Measurements from ENCODE around the gene FUT6. TPM values are rescaled to one million over a fixed set of nuclear protein-coding genes. Genes with fewer than 3 reads are reported as not detected.

The FUT6 gene
- total RNA-seq, 2 donors from 2014 or later = not detected

DNA sequence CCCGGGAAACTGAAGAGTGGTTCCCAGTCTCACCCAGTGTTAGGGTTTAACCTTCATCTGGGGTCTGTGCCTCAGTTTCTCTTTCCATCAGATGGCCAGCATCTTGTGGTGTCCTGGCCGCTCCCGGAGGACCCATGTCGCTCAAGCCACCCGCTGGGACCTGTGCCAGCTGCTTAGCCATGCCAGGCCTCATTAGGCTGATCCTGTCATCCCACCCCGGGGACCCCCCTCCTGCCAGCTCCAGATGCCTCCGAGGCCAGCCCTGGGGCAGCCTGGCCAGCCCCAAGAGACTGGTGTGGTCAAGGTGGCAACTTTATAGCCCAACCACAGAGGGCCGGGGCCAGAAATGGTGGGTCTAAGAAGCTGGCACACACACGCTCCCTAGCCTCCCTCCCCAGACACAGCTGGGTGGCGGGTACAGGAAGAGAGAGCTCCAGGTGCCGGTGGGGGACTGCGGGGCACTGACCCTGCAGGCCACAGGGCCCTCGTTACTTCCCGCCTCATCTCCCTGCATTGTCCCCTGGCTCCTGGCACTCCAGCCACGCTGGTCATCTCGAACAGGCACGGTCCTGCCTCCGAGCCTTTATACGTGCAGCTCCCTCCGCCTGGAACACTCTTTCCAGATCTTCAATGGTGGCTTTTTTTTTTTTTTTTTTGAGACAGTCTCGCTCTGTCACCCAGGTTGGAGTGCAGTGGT is 31.2 kb downstream of the FUT6 start:
- ATAC-seq (replicated peaks) = no peak
- Mint-ChIP-seq H3K4me3 (no peak overlapping the region), H3K36me3 (ENCODE audit: low read depth) (no peaks in the 10 kb centered on the region), H3K27ac (no peak overlapping the region), H3K27me3 (no peaks in the 10 kb centered on the region), H3K4me1 (peaks cover 4% of the 10 kb centered on the region), H3K9me3 (no peaks in the 10 kb centered on the region)

DNA sequence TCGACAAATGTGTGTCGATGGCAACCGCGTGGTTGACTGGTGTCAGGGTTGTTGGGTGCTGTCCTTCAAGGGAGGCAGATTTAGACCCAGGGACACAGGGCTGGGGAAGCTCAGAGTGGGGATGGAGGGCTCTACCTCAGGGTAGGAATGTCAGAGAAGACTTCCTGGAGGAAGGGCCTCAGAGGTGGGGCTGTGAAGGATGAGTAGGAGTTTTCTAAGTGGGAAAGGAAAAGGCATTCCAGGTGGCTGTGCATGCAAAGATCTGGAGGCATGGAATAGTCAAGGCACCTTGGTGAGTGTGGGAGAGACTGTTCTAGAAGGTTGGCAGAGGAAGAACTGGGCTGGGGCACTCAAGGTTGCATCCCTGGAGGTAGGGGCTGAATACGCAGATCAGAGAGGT is 32.6 kb downstream of the FUT6 start:
- no peak overlapping the region for H3K4me3 Mint-ChIP-seq
- H3K27ac Mint-ChIP-seq = no peak overlapping the region
- H3K4me1 Mint-ChIP-seq = peaks cover 5% of the 10 kb centered on the region
- H3K9me3 Mint-ChIP-seq = no peaks in the 10 kb centered on the region
- no peak for ATAC-seq (replicated peaks)
- peaks cover 4% of the 10 kb centered on the region for H3K27me3 Mint-ChIP-seq
- H3K36me3 Mint-ChIP-seq (ENCODE audit: low read depth) = no peaks in the 10 kb centered on the region

DNA sequence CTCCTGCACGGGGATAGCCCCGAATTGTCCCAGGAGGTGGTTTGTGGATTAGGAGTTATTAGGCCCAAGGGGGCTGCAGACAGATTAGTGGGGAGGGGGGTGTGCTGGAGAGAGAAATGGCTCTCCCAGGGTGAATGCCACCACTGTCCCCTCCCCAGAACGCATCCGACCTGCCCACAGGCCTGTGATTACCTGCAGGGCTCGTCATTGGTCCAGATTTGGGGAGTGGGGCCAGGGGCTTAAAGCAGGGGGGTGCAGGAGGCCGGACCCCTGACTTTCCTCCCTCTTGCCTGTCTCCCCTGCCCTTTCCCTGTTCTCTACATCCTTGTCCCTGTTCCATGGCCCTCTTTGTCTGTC is 33.4 kb downstream of the FUT6 start:
- ATAC-seq (replicated peaks) = no peak
- Mint-ChIP-seq H3K27ac (no peak overlapping the region), H3K27me3 (peaks cover 7% of the 10 kb centered on the region), H3K9me3 (no peaks in the 10 kb centered on the region), H3K4me3 (no peak overlapping the region), H3K4me1 (peaks cover 5% of the 10 kb centered on the region), H3K36me3 (ENCODE audit: low read depth) (no peaks in the 10 kb centered on the region)

DNA sequence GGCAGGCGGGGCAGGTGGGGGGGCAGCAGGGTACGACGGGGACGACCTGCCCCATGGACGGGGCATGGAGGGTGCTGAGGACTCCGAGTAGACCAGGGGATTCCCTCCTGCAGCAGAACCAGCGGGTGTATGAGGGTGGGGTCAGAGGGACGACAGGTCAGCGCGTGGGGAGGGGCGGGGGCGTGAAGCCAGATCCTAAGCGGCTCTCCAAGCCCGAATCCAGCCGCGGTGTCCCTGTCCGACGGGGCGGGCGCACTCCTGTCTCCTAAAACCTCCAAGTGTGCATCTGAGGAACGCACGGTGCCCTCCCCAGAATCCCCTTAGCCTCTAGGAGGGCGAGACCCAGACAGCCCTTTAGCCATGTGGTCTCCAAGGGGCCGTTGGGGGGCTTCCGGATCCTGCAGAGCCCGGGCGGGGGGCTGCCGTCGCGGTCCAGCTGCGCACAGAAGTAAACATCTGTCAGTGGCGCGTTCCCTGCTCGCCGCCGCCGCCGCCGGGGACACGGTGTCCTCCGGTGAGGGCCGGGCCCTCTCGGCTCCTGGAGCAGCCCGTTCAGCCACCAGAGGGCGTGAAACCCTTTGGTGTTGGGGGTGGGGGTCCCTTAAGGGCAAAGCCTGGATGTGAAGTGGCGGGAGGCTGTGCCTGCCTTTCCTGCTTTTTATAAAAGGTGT is 33.9 kb downstream of the FUT6 start:
- Mint-ChIP-seq H3K27me3 (peaks cover 9% of the 10 kb centered on the region), H3K36me3 (ENCODE audit: low read depth) (no peaks in the 10 kb centered on the region), H3K9me3 (no peaks in the 10 kb centered on the region), H3K4me3 (peak overlapping the region; percentile 44), H3K27ac (no peak overlapping the region), H3K4me1 (peaks cover 5% of the 10 kb centered on the region)
- ATAC-seq (replicated peaks) = no peak

DNA sequence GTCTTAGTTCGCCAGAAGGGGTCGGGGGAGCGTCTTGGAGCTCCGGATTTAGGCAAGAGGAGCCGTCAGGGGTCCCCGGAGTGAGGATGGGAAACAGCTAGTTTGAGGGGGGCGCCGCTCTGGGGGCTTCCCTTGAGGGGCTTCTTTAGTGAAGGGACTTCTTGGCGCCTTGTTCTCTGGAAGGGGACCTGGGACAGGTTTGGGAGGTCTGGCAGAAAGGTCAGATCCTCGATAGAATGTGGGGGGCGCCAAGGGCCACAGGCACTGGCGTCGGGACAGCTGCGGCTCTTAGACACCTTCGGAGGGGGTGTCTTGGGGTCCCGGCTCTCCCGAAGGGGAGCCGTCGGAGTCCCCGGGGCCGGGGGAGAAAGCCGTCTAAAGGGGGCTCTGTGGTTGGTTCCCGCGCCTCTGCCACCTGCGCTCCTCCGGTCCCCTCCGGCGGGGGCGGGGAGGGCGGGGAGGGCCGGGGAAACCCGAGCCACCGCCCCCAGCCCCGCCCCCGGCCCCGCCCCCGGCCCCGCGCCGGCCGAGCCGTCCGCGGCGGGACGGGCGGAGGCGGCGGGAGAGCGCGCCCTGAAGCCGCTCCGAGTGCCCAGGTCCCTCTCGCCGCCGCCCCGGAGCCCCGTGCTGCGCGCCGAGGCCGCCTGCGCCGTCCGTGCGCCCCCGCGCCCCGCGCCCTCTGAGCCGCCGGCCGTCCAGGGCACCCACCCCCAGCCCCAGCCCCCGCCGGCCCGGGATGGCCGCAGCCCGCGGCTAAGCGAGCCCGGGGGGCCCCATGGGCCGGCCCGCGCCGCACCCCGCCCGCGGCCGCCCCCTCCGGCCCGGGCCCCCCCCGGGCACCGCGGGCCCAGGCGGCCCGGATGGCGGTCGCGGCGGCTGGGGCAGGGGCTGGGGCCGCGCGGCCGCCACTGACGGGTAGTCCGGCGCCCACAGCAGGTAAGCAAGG is 34.7 kb downstream of the FUT6 start, which contains the start of gene NRTN:
Gene NRTN, plus strand, starts transcription at position 552 of the 946 bp plus-strand sequence. CDS start 19,099 bp downstream, outside the sequence.
- H3K4me3 Mint-ChIP-seq = peak within 1 kb of the TSS; percentile 76
- peaks cover 5% of the 10 kb centered on the region for H3K4me1 Mint-ChIP-seq
- no peaks in the 10 kb centered on the region for H3K9me3 Mint-ChIP-seq
- no peaks in the 10 kb centered on the region for H3K36me3 Mint-ChIP-seq (ENCODE audit: low read depth)
- peak; percentile 16 for ATAC-seq (replicated peaks)
- H3K27me3 Mint-ChIP-seq = peaks cover 11% of the 10 kb centered on the region
- peak within 1 kb of the TSS; percentile 65 for H3K27ac Mint-ChIP-seq

DNA sequence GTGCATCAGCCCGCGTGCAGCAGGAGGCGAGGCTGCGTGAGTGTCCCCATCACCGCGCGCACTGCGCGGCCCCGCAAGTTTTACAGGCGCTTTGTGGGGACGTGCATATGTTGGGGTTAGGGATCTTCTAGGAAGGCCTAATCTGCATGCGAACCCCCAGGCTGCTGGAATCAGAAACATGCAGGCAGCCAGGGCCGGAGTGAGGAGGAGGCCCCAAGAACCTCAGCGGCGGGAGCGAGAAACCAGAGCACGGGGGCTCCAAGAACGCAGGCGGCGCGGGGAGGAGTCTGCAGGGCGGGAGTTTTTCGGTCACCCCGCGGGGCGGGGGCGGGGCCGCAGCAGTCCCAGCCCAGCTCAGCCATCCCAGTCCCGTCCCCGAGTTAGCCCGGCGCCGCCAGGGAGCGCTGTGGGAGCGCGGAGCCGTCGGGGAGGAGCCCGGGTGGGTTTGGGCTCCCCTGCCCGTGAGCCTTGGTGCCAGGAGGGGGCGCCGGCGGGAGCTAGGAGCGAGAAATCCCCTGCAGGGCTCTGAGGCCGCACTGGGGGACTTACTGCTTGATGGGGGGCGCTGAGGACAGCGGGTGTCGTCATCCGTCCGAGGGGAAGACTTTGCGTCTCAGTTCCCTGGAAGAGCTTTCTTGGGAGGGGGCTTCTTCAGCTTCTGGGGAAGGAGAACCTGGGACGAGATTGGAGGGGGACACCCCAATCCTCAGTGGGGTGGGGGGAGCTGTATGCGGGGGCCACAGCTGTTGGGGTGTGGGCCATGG is 35.6 kb downstream of the FUT6 start:
- peak overlapping the region; percentile 65 for H3K27ac Mint-ChIP-seq

DNA sequence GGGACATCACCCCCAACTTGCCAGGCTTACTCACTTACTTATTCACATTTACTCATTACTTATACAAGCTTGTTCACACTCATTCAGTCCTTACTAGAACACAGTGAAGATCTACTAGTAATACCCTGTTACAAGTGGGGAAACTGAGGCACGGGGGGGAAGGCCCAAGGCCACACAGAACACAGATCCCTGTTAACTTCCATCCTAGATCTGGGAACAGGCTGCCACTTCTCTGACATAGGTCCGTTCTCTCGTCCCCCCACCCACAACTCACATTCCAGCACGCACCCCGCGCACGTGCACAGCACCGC is 36.1 kb downstream of the FUT6 start:
- Mint-ChIP-seq H3K4me3 (peak overlapping the region; percentile 76), H3K9me3 (no peaks in the 10 kb centered on the region), H3K27me3 (peaks cover 11% of the 10 kb centered on the region), H3K27ac (peak overlapping the region; percentile 65), H3K4me1 (peaks cover 5% of the 10 kb centered on the region), H3K36me3 (ENCODE audit: low read depth) (no peaks in the 10 kb centered on the region)
- no peak for ATAC-seq (replicated peaks)

More for the DNA sequence above, 35.6 kb downstream of the FUT6 start:
- H3K9me3 Mint-ChIP-seq = no peaks in the 10 kb centered on the region
- peaks cover 5% of the 10 kb centered on the region for H3K4me1 Mint-ChIP-seq
- peaks cover 11% of the 10 kb centered on the region for H3K27me3 Mint-ChIP-seq
- H3K4me3 Mint-ChIP-seq = peak overlapping the region; percentile 76
- peak; percentile 96 for ATAC-seq (replicated peaks)
- H3K36me3 Mint-ChIP-seq (ENCODE audit: low read depth) = no peaks in the 10 kb centered on the region

DNA sequence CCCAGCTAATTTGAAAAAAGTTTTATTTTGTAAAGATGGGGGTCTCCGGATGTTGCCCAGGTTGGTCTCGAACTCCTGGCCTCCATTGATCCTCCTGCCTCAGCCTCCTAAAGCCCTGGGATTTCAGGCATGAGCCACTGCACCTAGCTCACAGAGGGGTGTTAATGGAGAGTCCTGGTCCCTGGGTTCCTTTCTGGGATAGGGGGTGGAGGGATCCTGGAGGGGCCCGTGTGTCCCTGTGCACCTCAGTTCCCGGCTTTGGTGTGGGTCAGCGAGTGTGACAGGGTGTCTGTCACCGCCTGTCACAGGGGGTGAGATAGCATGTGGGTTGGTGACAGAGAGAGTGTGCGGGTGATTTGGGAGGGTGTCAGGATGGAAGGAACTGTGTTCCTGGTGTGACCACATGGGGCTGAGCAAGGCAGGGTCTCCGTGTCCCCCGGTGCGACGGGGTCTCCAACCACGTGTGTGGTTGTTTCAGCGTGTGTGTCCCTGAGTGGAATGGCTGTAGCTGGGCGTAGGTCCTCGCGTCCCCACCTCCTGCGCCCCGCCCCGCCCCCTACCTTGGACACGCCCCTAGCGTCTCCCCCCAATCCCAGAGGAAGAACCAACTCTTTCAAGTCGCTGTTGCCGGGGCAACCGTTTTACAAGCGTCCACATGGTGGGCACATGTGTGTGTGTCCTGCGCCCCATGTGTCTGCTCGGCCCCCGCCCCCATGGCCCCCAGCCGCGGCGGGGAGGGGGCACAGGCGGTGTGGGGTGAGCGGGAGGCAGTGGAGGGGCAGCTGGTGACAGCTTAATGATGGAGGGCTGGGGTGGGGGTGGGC is 37.5 kb downstream of the FUT6 start:
- Mint-ChIP-seq H3K27ac (no peak overlapping the region), H3K4me3 (no peak overlapping the region), H3K9me3 (no peaks in the 10 kb centered on the region), H3K36me3 (ENCODE audit: low read depth) (no peaks in the 10 kb centered on the region), H3K4me1 (peaks cover 5% of the 10 kb centered on the region), H3K27me3 (peaks cover 11% of the 10 kb centered on the region)
- no peak for ATAC-seq (replicated peaks)

DNA sequence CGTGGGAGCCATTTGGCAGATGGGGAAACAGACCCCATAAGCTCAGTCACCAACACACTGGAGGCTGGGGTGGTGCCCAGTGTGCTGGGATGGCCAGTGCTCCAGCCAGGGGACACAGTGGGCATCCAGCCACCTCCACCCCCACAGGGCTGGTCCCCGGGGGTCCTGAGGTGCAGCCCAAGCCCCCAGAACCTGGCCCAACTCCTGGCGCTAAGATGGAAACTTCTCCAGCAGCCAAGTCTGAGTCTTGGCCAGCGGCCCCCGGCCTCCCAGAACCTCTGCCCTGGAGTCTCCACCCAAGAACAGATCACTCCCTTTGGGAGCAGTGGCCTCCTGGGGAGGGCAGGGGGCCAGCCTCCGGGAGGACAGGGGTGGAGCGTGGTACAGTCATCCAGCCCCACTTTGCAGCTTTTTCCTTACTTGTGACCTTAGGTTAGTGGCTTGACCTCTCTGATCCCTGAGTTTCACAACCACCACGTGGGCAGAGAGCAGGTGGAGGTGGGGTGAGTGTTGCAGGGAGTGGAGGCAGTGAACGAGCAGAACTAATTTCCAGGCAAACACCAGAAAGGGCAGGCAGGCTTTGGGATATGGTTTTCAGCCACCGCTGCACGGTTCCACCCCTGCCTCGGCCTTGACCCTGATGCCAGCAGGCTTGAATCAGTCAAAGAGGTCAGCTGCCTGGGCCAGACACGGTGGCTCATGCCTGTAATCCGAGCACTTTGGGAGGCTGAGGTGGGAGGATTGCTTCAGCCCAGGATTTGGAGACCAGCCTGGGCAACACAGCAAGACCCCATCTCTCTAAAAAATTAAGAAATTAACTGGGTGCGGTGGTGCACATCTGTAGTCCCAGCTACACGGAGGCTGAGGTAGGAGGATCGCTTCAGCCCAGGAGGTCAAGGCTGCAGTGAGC is 38.9 kb downstream of the FUT6 start:
- ATAC-seq (replicated peaks) = no peak
- H3K27ac Mint-ChIP-seq = no peak overlapping the region
- peaks cover 11% of the 10 kb centered on the region for H3K27me3 Mint-ChIP-seq
- H3K36me3 Mint-ChIP-seq (ENCODE audit: low read depth) = no peaks in the 10 kb centered on the region
- no peaks in the 10 kb centered on the region for H3K9me3 Mint-ChIP-seq
- H3K4me3 Mint-ChIP-seq = no peak overlapping the region
- H3K4me1 Mint-ChIP-seq = peaks cover 5% of the 10 kb centered on the region

DNA sequence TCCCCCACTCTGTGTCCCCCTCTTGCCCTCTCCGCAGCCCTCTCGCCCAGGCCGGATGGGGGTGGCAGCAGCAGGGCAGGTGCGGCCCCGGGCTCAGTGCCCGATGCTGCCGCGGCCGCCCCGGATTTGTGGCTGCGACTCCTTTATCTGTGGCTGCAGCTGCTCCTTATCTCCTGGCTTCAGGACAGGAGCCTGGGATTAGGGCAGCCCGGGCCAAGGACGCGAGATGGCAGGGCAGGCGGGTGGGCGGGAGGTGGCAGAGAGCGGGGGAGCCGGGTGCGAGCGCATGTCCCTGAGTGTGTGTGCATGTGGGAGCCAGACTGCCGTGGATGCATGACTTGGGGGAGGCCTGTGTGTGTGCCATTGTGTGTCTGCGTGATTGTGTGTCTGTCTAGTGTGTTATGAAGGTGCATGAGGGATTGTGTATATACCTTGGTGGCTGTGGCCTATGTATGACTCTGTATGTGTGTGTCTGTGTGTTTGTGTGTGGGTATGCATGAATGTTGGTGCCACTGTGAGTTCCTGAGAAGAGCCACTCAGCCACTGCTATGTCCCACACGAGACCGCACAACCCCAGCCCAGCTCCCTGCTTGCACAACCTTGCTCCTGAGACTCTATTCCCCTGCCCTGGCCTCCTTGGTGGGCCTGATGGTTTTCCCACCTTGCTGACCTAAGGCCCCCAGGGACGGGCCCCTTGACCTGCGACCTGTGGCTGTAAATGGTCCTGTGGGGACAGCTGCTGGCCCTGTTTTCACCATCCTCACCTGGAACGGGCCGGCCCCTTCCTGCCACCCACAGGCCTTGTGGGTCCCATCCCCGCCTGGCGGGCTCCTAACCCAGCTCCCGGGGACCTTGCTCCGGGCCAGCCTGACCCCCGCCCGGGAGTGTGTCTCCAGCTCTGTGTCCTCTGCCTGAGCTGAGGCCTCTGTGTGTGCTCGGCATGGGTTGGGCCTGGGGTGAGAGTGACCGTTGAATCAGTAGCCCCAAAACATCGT is 40.0 kb downstream of the FUT6 start:
- H3K27me3 Mint-ChIP-seq = peaks cover 11% of the 10 kb centered on the region
- no peak overlapping the region for H3K27ac Mint-ChIP-seq
- H3K4me3 Mint-ChIP-seq = no peak overlapping the region
- H3K9me3 Mint-ChIP-seq = no peaks in the 10 kb centered on the region
- ATAC-seq (replicated peaks) = no peak
- peaks cover 5% of the 10 kb centered on the region for H3K4me1 Mint-ChIP-seq
- H3K36me3 Mint-ChIP-seq (ENCODE audit: low read depth) = no peaks in the 10 kb centered on the region

DNA sequence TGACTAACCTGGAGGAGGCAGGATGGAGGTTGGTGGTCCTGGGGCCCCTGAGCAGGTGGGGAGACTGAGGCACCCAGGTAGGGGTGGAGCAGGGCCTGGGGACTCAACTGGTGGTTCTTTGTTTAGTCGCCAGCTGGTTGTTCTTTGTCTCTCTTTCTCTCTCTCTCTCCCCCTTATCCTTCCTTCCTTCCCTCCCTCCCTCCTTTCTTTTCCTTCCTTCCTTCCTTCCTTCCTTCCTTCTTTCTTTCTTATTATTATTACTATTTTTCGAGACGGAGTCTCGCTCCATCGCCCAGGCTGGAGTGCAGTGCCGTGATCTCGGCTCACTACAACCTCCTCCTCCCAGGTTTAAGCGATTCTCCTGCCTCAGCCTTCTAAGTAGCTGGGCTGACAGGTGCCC is 41.3 kb downstream of the FUT6 start:
- H3K4me1 Mint-ChIP-seq = peaks cover under 1% of the 10 kb centered on the region

More for the DNA sequence above, 41.3 kb downstream of the FUT6 start:
- Mint-ChIP-seq H3K27me3 (peaks cover 11% of the 10 kb centered on the region), H3K4me3 (no peak overlapping the region), H3K9me3 (no peaks in the 10 kb centered on the region), H3K27ac (no peak overlapping the region), H3K36me3 (ENCODE audit: low read depth) (no peaks in the 10 kb centered on the region)
- no peak for ATAC-seq (replicated peaks)
